Activated naive CD8-positive, alpha-beta T cell treated with anti-CD3 and anti-CD28 coated beads, Interleukin-2, amount 10 ng/mL, durations not matched to agents 7 days and 5 days (primary cell): ENCODE measurements around the gene SMAD5. TPM values are rescaled to one million over a fixed set of nuclear protein-coding genes. Genes with fewer than 3 reads are reported as not detected.

Experiments
- ATAC-seq: fragments of 150-1000 bp; cut with Tn5 transposase; one replicate; pipeline ENCODE4 v1.10.0; 2021; ENCODE audit warnings: low read depth, moderate library complexity
- POLR2A ChIA-PET: fragments of 350-600 bp; sonication (Branson Sonifier 250); formaldehyde crosslinking; loops from one replicate; lab custom pipeline; 2021; ENCODE audit warnings: antibody characterized with exemption; lab: Charles Lee
- DNase-seq: peaks from one replicate; pipeline ENCODE4 v3.0.0; 2021
- H3K27ac Mint-ChIP-seq: one replicate; pipeline ENCODE4 v1.8.0; 2022; ENCODE audit warnings: mild to moderate bottlenecking, mixed read lengths
- H3K27me3 Mint-ChIP-seq: one replicate; pipeline ENCODE4 v1.8.0; 2022; ENCODE audit warnings: mild to moderate bottlenecking, moderate library complexity, mixed read lengths
- H3K36me3 Mint-ChIP-seq: one replicate; pipeline ENCODE4 v1.8.0; 2021; ENCODE audit warnings: mild to moderate bottlenecking, mixed read lengths
- H3K4me1 Mint-ChIP-seq: one replicate; pipeline ENCODE4 v1.8.0; 2021; ENCODE audit warnings: mixed read lengths
- H3K4me3 Mint-ChIP-seq: one replicate; pipeline ENCODE4 v1.8.0; 2022; ENCODE audit warnings: mild to moderate bottlenecking, moderate library complexity, mixed read lengths
- H3K9me3 Mint-ChIP-seq: one replicate; pipeline ENCODE4 v1.8.0; 2021; ENCODE audit warnings: mixed read lengths
- total RNA-seq, 2 experiments: library from RNA; stranded (reverse); gene quantifications; one replicate each; pipeline ENCODE4 v1.2.3, GENCODE V29; 2021

Gene SMAD5
- total RNA-seq, 2 experiments from 2014 or later, result 22.9 to 29.6 TPM

DNA sequence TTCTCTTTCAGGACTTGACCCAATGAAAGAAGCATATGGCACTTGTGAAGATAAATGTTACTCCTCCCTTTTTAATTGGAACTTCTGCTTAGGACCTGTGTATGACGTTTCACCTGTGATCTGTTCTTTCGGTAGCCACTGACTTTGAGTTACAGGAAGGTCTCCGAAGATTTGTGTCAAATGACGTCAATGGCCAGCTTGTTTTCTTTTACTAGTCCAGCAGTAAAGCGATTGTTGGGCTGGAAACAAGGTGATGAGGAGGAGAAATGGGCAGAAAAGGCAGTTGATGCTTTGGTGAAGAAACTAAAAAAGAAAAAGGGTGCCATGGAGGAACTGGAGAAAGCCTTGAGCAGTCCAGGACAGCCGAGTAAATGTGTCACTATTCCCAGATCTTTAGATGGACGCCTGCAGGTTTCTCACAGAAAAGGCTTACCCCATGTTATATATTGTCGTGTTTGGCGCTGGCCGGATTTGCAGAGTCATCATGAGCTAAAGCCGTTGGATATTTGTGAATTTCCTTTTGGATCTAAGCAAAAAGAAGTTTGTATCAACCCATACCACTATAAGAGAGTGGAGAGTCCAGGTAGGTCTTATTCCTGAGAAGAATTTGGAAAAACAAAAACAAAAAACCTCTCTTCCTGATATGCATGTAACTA lies 21.1 kb downstream of the SMAD5 start:
- no peak for DNase-seq
- no peaks in the 10 kb centered on the region for H3K27me3 Mint-ChIP-seq
- no peak overlapping the region for H3K4me3 Mint-ChIP-seq
- no peaks in the 10 kb centered on the region for H3K9me3 Mint-ChIP-seq
- POLR2A ChIA-PET, result no interaction called here
- no peak overlapping the region for H3K27ac Mint-ChIP-seq
- peaks cover 22% of the 10 kb centered on the region for H3K36me3 Mint-ChIP-seq
- ATAC-seq, result no peak
- no peaks in the 10 kb centered on the region for H3K4me1 Mint-ChIP-seq

DNA sequence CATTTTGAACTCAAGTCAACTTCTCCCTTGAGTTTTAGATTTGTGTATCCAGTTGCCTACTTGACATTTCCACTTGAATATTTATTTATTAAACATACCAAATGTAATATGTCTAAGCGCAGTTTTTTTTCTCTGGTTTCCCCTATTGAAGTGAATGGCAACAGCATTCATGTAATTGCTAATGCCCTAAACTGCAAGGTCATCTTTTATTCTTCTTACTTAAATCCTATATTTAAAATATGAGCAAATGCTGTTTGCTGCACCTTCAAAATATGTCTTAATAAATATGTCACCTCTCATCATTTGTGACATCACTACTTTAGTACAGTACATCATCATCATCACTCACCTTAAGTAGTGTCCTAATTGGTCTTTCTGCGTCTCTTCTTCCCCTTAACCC lies 22.4 kb downstream of the SMAD5 start:
- POLR2A ChIA-PET, result no interaction called here
- ATAC-seq, result no peak
- Mint-ChIP-seq H3K27me3 (no peaks in the 10 kb centered on the region), H3K27ac (no peak overlapping the region), H3K9me3 (no peaks in the 10 kb centered on the region), H3K4me1 (no peaks in the 10 kb centered on the region), H3K36me3 (peaks cover 22% of the 10 kb centered on the region), H3K4me3 (no peak overlapping the region)
- DNase-seq, result no peak

DNA sequence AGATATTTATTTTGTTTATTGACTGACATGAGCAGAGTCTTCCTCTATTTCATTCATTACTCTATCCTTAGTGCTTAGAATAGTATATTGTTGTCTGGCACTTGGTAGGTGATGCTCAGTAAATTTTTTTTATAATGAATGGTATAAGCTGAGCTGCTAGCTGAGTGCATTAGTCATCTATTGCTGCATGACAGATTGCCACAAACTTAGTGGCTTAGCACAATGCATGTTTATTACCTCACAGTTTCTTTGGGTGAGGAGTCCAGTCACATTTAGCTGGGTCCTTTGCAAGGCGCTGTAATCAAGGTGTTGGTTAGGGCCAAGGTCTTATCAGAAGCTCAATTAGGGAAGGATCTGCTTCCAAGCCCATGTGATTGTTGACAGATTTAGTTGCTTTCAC lies 23.1 kb downstream of the SMAD5 start:
- peaks cover 23% of the 10 kb centered on the region for H3K36me3 Mint-ChIP-seq
- H3K27me3 Mint-ChIP-seq, result no peaks in the 10 kb centered on the region
- H3K27ac Mint-ChIP-seq, result no peak overlapping the region
- DNase-seq (no peak), ATAC-seq (no peak)
- no peak overlapping the region for H3K4me3 Mint-ChIP-seq
- H3K4me1 Mint-ChIP-seq, result peaks cover 2% of the 10 kb centered on the region
- H3K9me3 Mint-ChIP-seq, result no peaks in the 10 kb centered on the region
- POLR2A ChIA-PET, result no interaction called here

GRCh38 chr5:136157514-136157913 lies 24.9 kb downstream of the SMAD5 start:
- POLR2A ChIA-PET, result no interaction called here
- no peak for ATAC-seq
- no peak overlapping the region for H3K27ac Mint-ChIP-seq
- no peaks in the 10 kb centered on the region for H3K27me3 Mint-ChIP-seq
- H3K36me3 Mint-ChIP-seq, result peaks cover 25% of the 10 kb centered on the region
- H3K4me3 Mint-ChIP-seq, result no peak overlapping the region
- DNase-seq, result no peak
- no peaks in the 10 kb centered on the region for H3K9me3 Mint-ChIP-seq
- H3K4me1 Mint-ChIP-seq, result peaks cover 2% of the 10 kb centered on the region

DNA sequence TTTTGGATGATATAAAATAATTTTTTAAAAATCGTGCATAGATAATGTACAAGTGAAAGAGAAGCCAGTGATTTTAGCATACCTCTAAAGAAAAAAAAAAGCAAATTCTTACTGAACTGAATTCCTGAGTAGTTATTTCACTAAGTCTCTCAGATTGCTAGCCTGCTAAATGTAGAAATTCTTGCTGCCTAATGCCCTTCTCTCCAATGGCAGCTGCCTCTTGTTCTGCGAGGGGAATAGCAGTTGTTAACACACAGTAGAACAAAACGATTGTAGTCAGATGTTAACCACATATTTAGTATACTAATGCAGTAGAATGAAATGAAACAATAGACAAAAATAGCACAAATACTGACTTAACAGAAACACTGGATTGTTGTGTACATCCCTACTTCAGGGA lies 26.8 kb downstream of the SMAD5 start:
- H3K4me1 Mint-ChIP-seq, result peaks cover 2% of the 10 kb centered on the region
- DNase-seq (no peak), ATAC-seq (no peak)
- H3K4me3 Mint-ChIP-seq, result no peak overlapping the region
- H3K9me3 Mint-ChIP-seq, result no peaks in the 10 kb centered on the region
- peaks cover 19% of the 10 kb centered on the region for H3K36me3 Mint-ChIP-seq
- POLR2A ChIA-PET, result no interaction called here
- no peak overlapping the region for H3K27ac Mint-ChIP-seq
- H3K27me3 Mint-ChIP-seq, result no peaks in the 10 kb centered on the region

DNA sequence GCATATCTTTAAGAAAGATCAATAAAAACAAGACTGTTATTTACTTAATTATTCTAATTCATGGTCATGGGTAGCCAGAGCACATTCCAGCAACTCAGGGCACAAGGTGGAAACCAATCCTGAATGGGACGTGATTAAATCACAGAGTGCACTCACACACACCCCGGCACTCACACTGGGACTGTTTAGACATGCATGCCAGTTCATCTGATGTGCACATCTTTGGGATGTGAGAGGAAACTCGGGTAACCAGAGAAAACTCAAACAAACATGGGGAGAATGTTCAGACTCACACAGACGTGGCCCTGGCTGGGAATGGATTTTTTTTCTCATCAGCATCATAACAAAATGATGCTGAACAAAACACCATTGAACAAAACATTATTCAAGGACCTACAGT lies 29.4 kb downstream of the SMAD5 start:
- POLR2A ChIA-PET, result no interaction called here
- Mint-ChIP-seq H3K9me3 (no peaks in the 10 kb centered on the region), H3K36me3 (peaks cover 9% of the 10 kb centered on the region), H3K27ac (no peak overlapping the region), H3K27me3 (no peaks in the 10 kb centered on the region), H3K4me3 (no peak overlapping the region), H3K4me1 (peaks cover 2% of the 10 kb centered on the region)
- ATAC-seq (no peak), DNase-seq (no peak)

DNA sequence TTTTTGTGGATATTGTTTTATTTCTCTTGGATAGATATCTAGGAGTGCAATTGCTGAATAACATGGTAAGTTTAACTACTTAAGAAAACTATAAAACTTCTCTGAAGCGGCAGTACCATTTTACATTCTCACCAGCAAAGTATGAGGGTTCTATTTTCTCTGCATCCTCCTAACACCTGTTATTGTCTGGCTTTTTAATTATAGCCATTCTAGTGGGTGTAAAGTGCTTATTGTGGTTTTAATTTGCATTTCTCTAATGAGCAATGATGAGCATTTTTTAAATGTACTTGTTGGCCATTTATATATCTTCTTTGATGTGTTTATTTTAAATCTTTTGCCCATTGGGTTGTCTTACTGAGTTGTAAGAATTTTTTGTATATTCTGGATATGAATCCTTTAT lies 31.6 kb downstream of the SMAD5 start:
- H3K9me3 Mint-ChIP-seq, result no peaks in the 10 kb centered on the region
- H3K4me1 Mint-ChIP-seq, result peaks cover 2% of the 10 kb centered on the region
- ATAC-seq, result no peak

DNA sequence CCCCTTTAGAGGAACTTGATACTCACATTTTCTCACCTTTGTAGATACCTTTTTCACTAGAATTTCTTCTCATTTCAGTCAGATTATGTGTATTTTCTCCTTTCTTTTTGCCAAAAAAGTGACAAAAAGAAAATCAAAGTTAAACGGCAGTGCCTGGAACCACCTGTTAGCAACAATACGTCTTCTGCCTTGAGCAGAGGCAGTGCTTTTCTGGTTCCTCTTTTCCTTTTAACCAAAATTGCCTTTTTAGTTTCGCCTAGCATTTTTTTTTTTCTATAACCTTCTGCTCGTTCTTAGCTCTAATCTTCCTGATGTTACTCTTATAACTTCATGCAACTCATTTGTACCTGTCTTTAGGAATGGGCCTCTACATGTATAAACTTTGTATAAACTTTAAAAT lies 34.3 kb downstream of the SMAD5 start:
- POLR2A ChIA-PET, result no interaction called here
- H3K36me3 Mint-ChIP-seq, result peaks cover 10% of the 10 kb centered on the region
- H3K27ac Mint-ChIP-seq, result no peak overlapping the region

More for the DNA sequence above, 31.6 kb downstream of the SMAD5 start:
- Mint-ChIP-seq H3K4me3 (no peak overlapping the region), H3K27ac (no peak overlapping the region), H3K36me3 (peaks cover 13% of the 10 kb centered on the region), H3K27me3 (no peaks in the 10 kb centered on the region)
- POLR2A ChIA-PET, result no interaction called here
- no peak for DNase-seq

GRCh38 chr5:136169218-136169617 lies 36.6 kb downstream of the SMAD5 start:
- POLR2A ChIA-PET, result no interaction called here
- H3K27ac Mint-ChIP-seq, result no peak overlapping the region

More for the DNA sequence above, 34.3 kb downstream of the SMAD5 start:
- H3K27me3 Mint-ChIP-seq, result no peaks in the 10 kb centered on the region
- no peak for DNase-seq
- no peak for ATAC-seq
- no peaks in the 10 kb centered on the region for H3K4me1 Mint-ChIP-seq
- no peak overlapping the region for H3K4me3 Mint-ChIP-seq
- no peaks in the 10 kb centered on the region for H3K9me3 Mint-ChIP-seq

GRCh38 chr5:136174021-136174659 lies 41.5 kb downstream of the SMAD5 start:
- DNase-seq (no peak), ATAC-seq (no peak)
- no peak overlapping the region for H3K4me3 Mint-ChIP-seq
- POLR2A ChIA-PET, result interaction anchor here (0.7 kb wide), 1 partner anchor 613 kb away, joined by 3 read pairs; no protein-coding TSS in a partner anchor
- H3K27ac Mint-ChIP-seq, result no peak overlapping the region
- no peaks in the 10 kb centered on the region for H3K4me1 Mint-ChIP-seq
- H3K27me3 Mint-ChIP-seq, result no peaks in the 10 kb centered on the region
- H3K36me3 Mint-ChIP-seq, result peaks cover 3% of the 10 kb centered on the region
- H3K9me3 Mint-ChIP-seq, result no peaks in the 10 kb centered on the region

More at GRCh38 chr5:136169218-136169617, 36.6 kb downstream of the SMAD5 start:
- DNase-seq (no peak), ATAC-seq (no peak)
- Mint-ChIP-seq H3K27me3 (no peaks in the 10 kb centered on the region), H3K36me3 (peaks cover 10% of the 10 kb centered on the region), H3K4me1 (no peaks in the 10 kb centered on the region), H3K4me3 (no peak overlapping the region), H3K9me3 (no peaks in the 10 kb centered on the region)

- Mint-ChIP-seq H3K4me3 (no peak overlapping the region), H3K27me3 (peaks cover under 1% of the 10 kb centered on the region), H3K9me3 (no peaks in the 10 kb centered on the region), H3K4me1 (no peaks in the 10 kb centered on the region), H3K36me3 (peaks cover 6% of the 10 kb centered on the region), H3K27ac (no peak overlapping the region)
- DNase-seq (no peak), ATAC-seq (no peak)
- POLR2A ChIA-PET, result no interaction called here
Measured at GRCh38 chr5:136182618-136183017, 50.0 kb downstream of the SMAD5 start.

DNA sequence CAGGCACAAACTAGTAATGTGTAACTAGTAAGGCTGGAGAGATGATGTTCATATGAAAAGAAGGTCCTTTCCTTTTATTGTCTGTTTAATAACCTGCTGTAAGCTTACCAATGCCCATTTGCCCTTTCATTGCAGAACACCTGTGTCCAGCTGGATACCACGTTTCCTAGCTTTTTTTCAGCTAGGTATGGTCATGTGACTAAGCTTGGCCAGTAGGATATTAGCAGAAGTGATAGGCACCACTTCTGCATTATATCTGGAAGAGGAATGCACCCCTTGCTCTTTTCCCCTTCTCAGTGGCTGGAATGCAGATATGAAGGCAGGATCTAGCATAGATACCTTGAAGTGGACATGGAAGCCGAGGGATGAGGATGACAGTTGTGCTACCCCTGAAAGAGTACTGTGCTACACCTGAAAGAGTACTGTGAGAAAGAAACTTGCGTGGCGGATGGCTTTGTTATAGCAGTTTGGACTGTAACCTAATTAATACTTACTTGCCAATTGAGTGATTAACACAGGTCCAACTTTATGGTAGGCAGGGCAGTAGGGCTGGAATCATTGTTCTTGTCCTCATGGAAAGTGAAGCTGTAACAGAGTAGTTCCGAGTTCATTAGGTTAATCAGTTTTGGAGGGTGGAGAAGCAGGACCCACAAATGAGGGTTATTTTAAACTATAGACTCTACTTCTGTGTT lies 53.5 kb downstream of the SMAD5 start:
- Mint-ChIP-seq H3K27ac (no peak overlapping the region), H3K36me3 (peaks cover 6% of the 10 kb centered on the region), H3K4me1 (no peaks in the 10 kb centered on the region), H3K27me3 (peaks cover 11% of the 10 kb centered on the region), H3K4me3 (no peak overlapping the region), H3K9me3 (no peaks in the 10 kb centered on the region)
- POLR2A ChIA-PET, result no interaction called here
- no peak for ATAC-seq
- no peak for DNase-seq

DNA sequence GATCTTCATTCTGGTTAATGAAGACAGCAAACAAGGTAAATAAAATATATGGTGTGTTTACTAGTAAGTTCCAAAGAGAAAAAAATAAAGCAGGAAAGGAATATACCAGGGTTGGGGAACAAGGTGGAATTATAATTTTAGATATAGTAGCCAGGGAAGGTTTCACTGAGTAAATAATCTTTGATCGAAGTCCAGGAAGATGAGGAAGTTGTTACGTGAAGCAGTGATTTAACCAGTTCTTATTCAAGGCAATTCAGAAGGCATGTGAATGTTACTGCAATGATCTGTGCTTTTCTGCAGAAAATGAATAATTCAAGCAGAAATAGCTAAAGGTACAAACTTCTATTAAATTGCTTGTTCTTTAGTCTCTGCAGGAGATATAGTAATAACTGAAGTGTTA lies 54.2 kb downstream of the SMAD5 start:
- H3K4me1 Mint-ChIP-seq, result no peaks in the 10 kb centered on the region
- POLR2A ChIA-PET, result no interaction called here
- no peaks in the 10 kb centered on the region for H3K9me3 Mint-ChIP-seq
- no peak overlapping the region for H3K4me3 Mint-ChIP-seq
- ATAC-seq, result no peak
- H3K27me3 Mint-ChIP-seq, result peaks cover 18% of the 10 kb centered on the region
- H3K27ac Mint-ChIP-seq, result no peak overlapping the region
- H3K36me3 Mint-ChIP-seq, result peaks cover 6% of the 10 kb centered on the region
- no peak for DNase-seq

DNA sequence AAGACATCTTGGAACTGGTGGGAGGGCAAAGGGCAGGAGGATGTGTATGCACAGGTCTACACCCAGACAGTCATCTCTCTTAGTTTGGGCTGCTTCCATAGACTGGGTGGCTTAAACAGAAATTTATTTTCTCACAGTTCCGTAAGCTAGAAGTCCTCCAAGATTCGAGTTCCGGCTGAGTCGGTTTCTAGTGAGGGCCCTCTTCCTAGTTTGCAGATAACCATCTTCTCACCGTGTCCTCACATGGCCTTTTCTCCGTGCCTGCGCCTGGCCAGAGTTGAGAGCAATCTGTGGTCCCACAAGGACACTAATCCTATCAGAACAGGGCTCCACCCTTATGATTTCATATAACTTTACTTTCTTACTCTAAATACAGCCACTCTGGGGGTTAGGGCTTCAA lies 56.2 kb downstream of the SMAD5 start:
- Mint-ChIP-seq H3K9me3 (no peaks in the 10 kb centered on the region), H3K4me3 (no peak overlapping the region), H3K27me3 (peaks cover 29% of the 10 kb centered on the region), H3K4me1 (no peaks in the 10 kb centered on the region), H3K27ac (no peak overlapping the region), H3K36me3 (peaks cover 6% of the 10 kb centered on the region)
- DNase-seq (no peak), ATAC-seq (no peak)
- POLR2A ChIA-PET, result no interaction called here
